Upper lobe of right lung (tissue), 1 donor: ENCODE results near the gene SNRNP48. TPM values are rescaled to one million over a fixed set of nuclear protein-coding genes. Genes with fewer than 3 reads are reported as not detected.

ENCODE experiments used
- ATAC-seq: fragments of 200-7000 bp; cut with Tn5 transposase; one replicate; pipeline ENCODE4 v1.9.1; 2020; ENCODE audit warnings: mild to moderate bottlenecking, moderate library complexity
- DNase-seq: peaks from one replicate; pipeline ENCODE4 v3.0.0-alpha.2; 2020
- H3K27ac ChIP-seq: fragments of 200-600 bp; one replicate; pipeline ENCODE4 v1.8.0; 2022
- H3K27me3 ChIP-seq: fragments of 200-600 bp; one replicate; pipeline ENCODE4 v1.8.0; 2022; ENCODE audit warnings: mild to moderate bottlenecking
- H3K36me3 ChIP-seq: fragments of 200-600 bp; one replicate; pipeline ENCODE4 v1.8.0; 2022
- H3K4me1 ChIP-seq: fragments of 200-600 bp; one replicate; pipeline ENCODE4 v1.8.0; 2022
- H3K4me3 ChIP-seq: fragments of 200-600 bp; one replicate; pipeline ENCODE4 v1.8.0; 2022; ENCODE audit warnings: mild to moderate bottlenecking
- H3K9me3 ChIP-seq: fragments of 200-600 bp; one replicate; pipeline ENCODE4 v1.8.0; 2022
- intact Hi-C: fragments of 100-400 bp; cut with DNase I; formaldehyde crosslinking; loops from one replicate; pipeline ENCODE4 v1.11.0; 2022
- total RNA-seq: library from RNA; stranded (reverse); fragmentation: NEBNext Ultra II Directional; extraction: Animal tissue kit (Norgen Biotek cat#: 25700); gene quantifications from one replicate; pipeline ENCODE4 v1.2.1, GENCODE V29; 2021
- TF ChIP-seq, protein P1 (sequence below): fragments of 200-600 bp; IDR thresholded peaks from one replicate; pipeline ENCODE4 v1.8.0; 2022; ENCODE audit warnings: antibody characterized with exemption
- donor health status: DM: no; HTN: yes; CAD: no; lungs with severe emphysema.

Gene SNRNP48
- total RNA-seq, 1 donor from 2014 or later: 10.2 TPM

DNA sequence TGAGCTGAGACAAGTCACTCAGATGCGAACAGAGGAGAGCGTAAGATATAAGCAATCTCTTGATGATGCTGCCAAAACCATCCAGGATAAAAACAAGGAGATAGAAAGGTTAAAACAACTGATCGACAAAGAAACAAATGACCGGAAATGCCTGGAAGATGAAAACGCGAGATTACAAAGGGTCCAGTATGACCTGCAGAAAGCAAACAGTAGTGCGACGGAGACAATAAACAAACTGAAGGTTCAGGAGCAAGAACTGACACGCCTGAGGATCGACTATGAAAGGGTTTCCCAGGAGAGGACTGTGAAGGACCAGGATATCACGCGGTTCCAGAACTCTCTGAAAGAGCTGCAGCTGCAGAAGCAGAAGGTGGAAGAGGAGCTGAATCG, 9.5 kb upstream of the SNRNP48 start:
- TF ChIP-seq, protein P1, sequence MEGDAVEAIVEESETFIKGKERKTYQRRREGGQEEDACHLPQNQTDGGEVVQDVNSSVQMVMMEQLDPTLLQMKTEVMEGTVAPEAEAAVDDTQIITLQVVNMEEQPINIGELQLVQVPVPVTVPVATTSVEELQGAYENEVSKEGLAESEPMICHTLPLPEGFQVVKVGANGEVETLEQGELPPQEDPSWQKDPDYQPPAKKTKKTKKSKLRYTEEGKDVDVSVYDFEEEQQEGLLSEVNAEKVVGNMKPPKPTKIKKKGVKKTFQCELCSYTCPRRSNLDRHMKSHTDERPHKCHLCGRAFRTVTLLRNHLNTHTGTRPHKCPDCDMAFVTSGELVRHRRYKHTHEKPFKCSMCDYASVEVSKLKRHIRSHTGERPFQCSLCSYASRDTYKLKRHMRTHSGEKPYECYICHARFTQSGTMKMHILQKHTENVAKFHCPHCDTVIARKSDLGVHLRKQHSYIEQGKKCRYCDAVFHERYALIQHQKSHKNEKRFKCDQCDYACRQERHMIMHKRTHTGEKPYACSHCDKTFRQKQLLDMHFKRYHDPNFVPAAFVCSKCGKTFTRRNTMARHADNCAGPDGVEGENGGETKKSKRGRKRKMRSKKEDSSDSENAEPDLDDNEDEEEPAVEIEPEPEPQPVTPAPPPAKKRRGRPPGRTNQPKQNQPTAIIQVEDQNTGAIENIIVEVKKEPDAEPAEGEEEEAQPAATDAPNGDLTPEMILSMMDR: no peak
- no peaks in the 10 kb centered on the region for H3K36me3 ChIP-seq
- no peak overlapping the region for H3K4me3 ChIP-seq
- H3K27ac ChIP-seq: no peak overlapping the region
- intact Hi-C loops: no loop called here
- H3K9me3 ChIP-seq: no peaks in the 10 kb centered on the region
- DNase-seq (no peak), ATAC-seq (no peak)
- no peaks in the 10 kb centered on the region for H3K4me1 ChIP-seq
- H3K27me3 ChIP-seq: no peaks in the 10 kb centered on the region

GRCh38 chr6:7580927-7581618, 8.9 kb upstream of the SNRNP48 start:
- no peaks in the 10 kb centered on the region for H3K36me3 ChIP-seq
- DNase-seq: no peak

GRCh38 chr6:7585287-7585930, 4.6 kb upstream of the SNRNP48 start:
- intact Hi-C loops: no loop called here
- no peak for DNase-seq
- no peaks in the 10 kb centered on the region for H3K27me3 ChIP-seq
- no peaks in the 10 kb centered on the region for H3K36me3 ChIP-seq
- H3K4me3 ChIP-seq: no peak overlapping the region
- peaks cover 9% of the 10 kb centered on the region for H3K4me1 ChIP-seq
- no peaks in the 10 kb centered on the region for H3K9me3 ChIP-seq
- no peak overlapping the region for H3K27ac ChIP-seq
- no peak for ATAC-seq
- TF ChIP-seq, protein P1: no peak

More at GRCh38 chr6:7580927-7581618, 8.9 kb upstream of the SNRNP48 start:
- Histone ChIP-seq H3K4me1 (no peaks in the 10 kb centered on the region), H3K9me3 (no peaks in the 10 kb centered on the region), H3K27me3 (no peaks in the 10 kb centered on the region), H3K4me3 (no peak overlapping the region), H3K27ac (no peak overlapping the region)
- intact Hi-C loops: no loop called here
- TF ChIP-seq, protein P1: no peak
- ATAC-seq: no peak

DNA sequence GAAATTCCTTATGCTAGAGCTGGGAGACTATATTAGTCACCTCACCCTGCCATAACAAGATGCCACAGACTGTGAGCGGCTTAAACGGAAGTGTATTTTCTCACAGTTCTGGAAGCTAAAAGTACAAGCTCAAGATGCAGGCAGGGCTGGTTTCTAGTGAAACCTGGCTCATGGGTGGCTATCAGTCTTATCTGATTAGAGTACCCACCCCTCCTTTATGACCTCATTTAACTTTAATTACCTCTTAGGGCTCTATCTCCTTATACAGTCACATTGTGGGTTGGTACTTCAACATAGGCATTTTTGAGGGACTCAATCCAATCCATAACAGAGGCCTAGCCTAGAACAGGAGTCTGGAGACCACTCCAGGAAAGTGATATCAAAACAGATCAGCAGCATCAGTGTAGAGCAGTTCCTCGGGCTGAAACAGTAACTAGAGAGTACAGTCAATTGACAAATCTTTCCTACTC, 2.3 kb upstream of the SNRNP48 start:
- Histone ChIP-seq H3K27me3 (no peaks in the 10 kb centered on the region), H3K36me3 (no peaks in the 10 kb centered on the region), H3K4me1 (peaks cover 23% of the 10 kb centered on the region), H3K9me3 (no peaks in the 10 kb centered on the region), H3K27ac (no peak overlapping the region), H3K4me3 (no peak overlapping the region)
- TF ChIP-seq, protein P1: no peak
- ATAC-seq (no peak), DNase-seq (no peak)
- intact Hi-C loops: no loop called here

GRCh38 chr6:7588506-7588905, 1.5 kb upstream of the SNRNP48 start:
- Histone ChIP-seq H3K27me3 (no peaks in the 10 kb centered on the region), H3K4me1 (peaks cover 23% of the 10 kb centered on the region), H3K9me3 (no peaks in the 10 kb centered on the region), H3K27ac (no peak overlapping the region), H3K4me3 (no peak overlapping the region), H3K36me3 (no peaks in the 10 kb centered on the region)
- TF ChIP-seq, protein P1: no peak
- intact Hi-C loops: no loop called here
- DNase-seq (no peak), ATAC-seq (no peak)
